Measurements from ENCODE around the gene IL36A. TPM values are rescaled to one million over a fixed set of nuclear protein-coding genes. Genes with fewer than 3 reads are reported as not detected.

Gene IL36A
- total and polyA plus RNA-seq, 9 of the 15 experiments (the other 6 are each of a cell fraction or from before 2014, with no cell fraction given) = not detected

- no peak for TF ChIP-seq E2F5 (CRISPR knock-in tag; IDR thresholded peaks at IDR 0.05)
- peak; percentile 53; the same call in 1 of the 2 replicates for TF ChIP-seq JUN (IDR thresholded peaks at IDR 0.05; ENCODE audit: borderline replicate concordance, low read depth, low read length)
- TF ChIP-seq JUN (CRISPR knock-in tag; IDR thresholded peaks at IDR 0.05; ENCODE audit: borderline replicate concordance) = no peak
- TF ChIP-seq FOSL1 (tag; conservative IDR thresholded peaks at IDR 0.05) = peak; percentile 55
- no peak for TF ChIP-seq ATF4 (CRISPR knock-in tag; IDR thresholded peaks at IDR 0.05)
- no peak for TF ChIP-seq MCM2 (IDR thresholded peaks at IDR 0.05; ENCODE audit: low read depth)
- TF ChIP-seq ZBTB33 (CRISPR knock-in tag; IDR thresholded peaks at IDR 0.05) = no peak
- no peak for TF ChIP-seq ZNF224 (CRISPR knock-in tag; IDR thresholded peaks at IDR 0.05)
- no peak for TF ChIP-seq SOX6 (IDR thresholded peaks at IDR 0.05)
- TF ChIP-seq ZNF668 (CRISPR knock-in tag; IDR thresholded peaks at IDR 0.05) = no peak
- TF ChIP-seq, protein P1, sequence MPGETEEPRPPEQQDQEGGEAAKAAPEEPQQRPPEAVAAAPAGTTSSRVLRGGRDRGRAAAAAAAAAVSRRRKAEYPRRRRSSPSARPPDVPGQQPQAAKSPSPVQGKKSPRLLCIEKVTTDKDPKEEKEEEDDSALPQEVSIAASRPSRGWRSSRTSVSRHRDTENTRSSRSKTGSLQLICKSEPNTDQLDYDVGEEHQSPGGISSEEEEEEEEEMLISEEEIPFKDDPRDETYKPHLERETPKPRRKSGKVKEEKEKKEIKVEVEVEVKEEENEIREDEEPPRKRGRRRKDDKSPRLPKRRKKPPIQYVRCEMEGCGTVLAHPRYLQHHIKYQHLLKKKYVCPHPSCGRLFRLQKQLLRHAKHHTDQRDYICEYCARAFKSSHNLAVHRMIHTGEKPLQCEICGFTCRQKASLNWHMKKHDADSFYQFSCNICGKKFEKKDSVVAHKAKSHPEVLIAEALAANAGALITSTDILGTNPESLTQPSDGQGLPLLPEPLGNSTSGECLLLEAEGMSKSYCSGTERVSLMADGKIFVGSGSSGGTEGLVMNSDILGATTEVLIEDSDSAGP (CRISPR knock-in tag; IDR thresholded peaks at IDR 0.05) = no peak
- TF ChIP-seq TEAD1 (CRISPR knock-in tag; IDR thresholded peaks at IDR 0.05) = 0 out of 4 replicates have a peak, but pooled peaks of 1 of the 2 experiments have one; percentile 64
- peak; percentile 69; the same call in 1 of the 2 replicates for TF ChIP-seq TEAD4 (IDR thresholded peaks at IDR 0.05; ENCODE audit: low read length)
- TF ChIP-seq TEAD4 (CRISPR knock-in tag; IDR thresholded peaks at IDR 0.05; ENCODE audit: borderline replicate concordance) = no peak
- TF ChIP-seq TOE1 (IDR thresholded peaks at IDR 0.05; ENCODE audit: borderline replicate concordance) = no peak
- TF ChIP-seq TOE1 (CRISPR knock-in tag; IDR thresholded peaks at IDR 0.05; ENCODE audit: borderline replicate concordance, low read depth) = no peak
- TF ChIP-seq KDM2B (CRISPR knock-in tag; IDR thresholded peaks at IDR 0.05) = no peak
- TF ChIP-seq POU5F1 (IDR thresholded peaks at IDR 0.05; ENCODE audit: borderline replicate concordance, low read depth, low read length, partially characterized antibody) = no peak
- no peak for TF ChIP-seq CHD1 (IDR thresholded peaks at IDR 0.05; ENCODE audit: low read length)
- TF ChIP-seq FOS (IDR thresholded peaks at IDR 0.05; ENCODE audit: extremely low read depth, insufficient read length) = no peak
- no peak for TF ChIP-seq SP2 (IDR thresholded peaks at IDR 0.05; ENCODE audit: extremely low read depth, low read depth, low read length, poor library complexity, severe bottlenecking)
- TF ChIP-seq FOXK1 (CRISPR knock-in tag; IDR thresholded peaks at IDR 0.05; ENCODE audit: borderline replicate concordance) = no peak
- no peak for TF ChIP-seq SRSF7 (optimal IDR thresholded peaks at IDR 0.05; ENCODE audit: low read depth, low read length)
- TF ChIP-seq CBFB (CRISPR knock-in tag; IDR thresholded peaks at IDR 0.05) = no peak
- TF ChIP-seq NEUROD1 (IDR thresholded peaks at IDR 0.05; ENCODE audit: borderline replicate concordance, low read depth, low read length, partially characterized antibody) = no peak
Observed at GRCh38 chr2:113010088-113010487, 4.8 kb downstream of the IL36A start (continued).
